Measurements from ENCODE around the gene FAM53A. TPM values are rescaled to one million over a fixed set of nuclear protein-coding genes. Genes with fewer than 3 reads are reported as not detected.
"Not testable (repeated sequence)": the region's sequence is repeated elsewhere in the genome, so short reads cannot be mapped to it uniquely, and the experiment has no call there.

The FAM53A gene
- total and polyA plus RNA-seq, 2 experiments from 2014 or later, result 4.7 to 6.8 TPM

- Histone ChIP-seq H3K79me2 (no peaks in the 10 kb centered on the region), H3K4me3 (no peak overlapping the region), H3K9me3 (ENCODE audit: low read depth) (no peaks in the 10 kb centered on the region), H3K36me3 (replicated peaks; ENCODE audit: insufficient read depth, low read depth) (no peaks in the 10 kb centered on the region), H4K20me1 (ENCODE audit: insufficient read depth, poor library complexity, severe bottlenecking) (no peaks in the 10 kb centered on the region), H2AFZ (no peak overlapping the region), H3K27me3 (no peaks in the 10 kb centered on the region), H3K27ac (no peak overlapping the region), H3K4me1 (ENCODE audit: insufficient read depth) (no peaks in the 10 kb centered on the region), H3K4me2 (no peak overlapping the region), H3K9me2 (replicated peaks; ENCODE audit: insufficient read depth) (no peaks in the 10 kb centered on the region)
- no peak for TF ChIP-seq EZH2phosphoT487 (IDR thresholded peaks at IDR 0.05; ENCODE audit: low read depth, severe bottlenecking, unreplicated experiment)
- no peak for TF ChIP-seq CTCF (IDR thresholded peaks at IDR 0.05; ENCODE audit: poor library complexity)
- no peak for TF ChIP-seq EZH2 (IDR thresholded peaks at IDR 0.05; ENCODE audit: borderline replicate concordance)
- 97% methylated on average over 20 of the region's 27 CpGs for WGBS (ENCODE audit: low lambda C conversion rate, missing lambda C conversion rate)
- no peak for DNase-seq (ENCODE audit: low spot score)
Observed at GRCh38 chr4:1609901-1610790, 74.0 kb downstream of the FAM53A start.

- 83% methylated on average over 17 of the region's 17 CpGs for WGBS (ENCODE audit: low lambda C conversion rate, missing lambda C conversion rate)
- H3K9me3 ChIP-seq (ENCODE audit: low read depth), result no peaks in the 10 kb centered on the region
Observed at GRCh38 chr4:1608821-1609500, 75.2 kb downstream of the FAM53A start.

GRCh38 chr4:1608196-1608820 lies 75.8 kb downstream of the FAM53A start:
- H3K79me2 ChIP-seq, result no peaks in the 10 kb centered on the region
- H3K4me2 ChIP-seq, result no peak overlapping the region
- H3K9me3 ChIP-seq (ENCODE audit: low read depth), result no peaks in the 10 kb centered on the region
- no peak overlapping the region for H3K4me3 ChIP-seq
- no peaks in the 10 kb centered on the region for H4K20me1 ChIP-seq (ENCODE audit: insufficient read depth, poor library complexity, severe bottlenecking)
- no peaks in the 10 kb centered on the region for H3K9me2 ChIP-seq (replicated peaks; ENCODE audit: insufficient read depth)
- DNase-seq (ENCODE audit: low spot score), result no peak
- H3K27ac ChIP-seq, result no peak overlapping the region
- WGBS (ENCODE audit: low lambda C conversion rate, missing lambda C conversion rate), result 83% methylated on average over 21 of the region's 24 CpGs
- H3K36me3 ChIP-seq (replicated peaks; ENCODE audit: insufficient read depth, low read depth), result no peaks in the 10 kb centered on the region
- no peaks in the 10 kb centered on the region for H3K27me3 ChIP-seq
- TF ChIP-seq CTCF (IDR thresholded peaks at IDR 0.05; ENCODE audit: poor library complexity) (no peak), EZH2phosphoT487 (IDR thresholded peaks at IDR 0.05; ENCODE audit: low read depth, severe bottlenecking, unreplicated experiment) (no peak), EZH2 (IDR thresholded peaks at IDR 0.05; ENCODE audit: borderline replicate concordance) (no peak)
- no peaks in the 10 kb centered on the region for H3K4me1 ChIP-seq (ENCODE audit: insufficient read depth)
- no peak overlapping the region for H2AFZ ChIP-seq

More at GRCh38 chr4:1608821-1609500, 75.2 kb downstream of the FAM53A start:
- H3K27me3 ChIP-seq, result no peaks in the 10 kb centered on the region
- DNase-seq (ENCODE audit: low spot score), result no peak
- no peaks in the 10 kb centered on the region for H3K79me2 ChIP-seq
- H3K4me3 ChIP-seq, result no peak overlapping the region
- no peak overlapping the region for H3K27ac ChIP-seq
- H3K9me2 ChIP-seq (replicated peaks; ENCODE audit: insufficient read depth), result no peaks in the 10 kb centered on the region
- H2AFZ ChIP-seq, result no peak overlapping the region
- no peak overlapping the region for H3K4me2 ChIP-seq
- H3K36me3 ChIP-seq (replicated peaks; ENCODE audit: insufficient read depth, low read depth), result no peaks in the 10 kb centered on the region
- TF ChIP-seq EZH2 (IDR thresholded peaks at IDR 0.05; ENCODE audit: borderline replicate concordance), result no peak
- no peak for TF ChIP-seq CTCF (IDR thresholded peaks at IDR 0.05; ENCODE audit: poor library complexity)
- TF ChIP-seq EZH2phosphoT487 (IDR thresholded peaks at IDR 0.05; ENCODE audit: low read depth, severe bottlenecking, unreplicated experiment), result no peak
- H3K4me1 ChIP-seq (ENCODE audit: insufficient read depth), result no peaks in the 10 kb centered on the region
- no peaks in the 10 kb centered on the region for H4K20me1 ChIP-seq (ENCODE audit: insufficient read depth, poor library complexity, severe bottlenecking)

GRCh38 chr4:1607436-1608195 lies 76.5 kb downstream of the FAM53A start:
- H3K4me1 ChIP-seq (ENCODE audit: insufficient read depth); H3K79me2 ChIP-seq; H3K27ac ChIP-seq; H3K9me3 ChIP-seq (ENCODE audit: low read depth); H3K36me3 ChIP-seq (replicated peaks; ENCODE audit: insufficient read depth, low read depth); H3K9me2 ChIP-seq (replicated peaks; ENCODE audit: insufficient read depth); H4K20me1 ChIP-seq (ENCODE audit: insufficient read depth, poor library complexity, severe bottlenecking); H3K27me3 ChIP-seq; H3K4me2 ChIP-seq; H3K4me3 ChIP-seq; H2AFZ ChIP-seq; DNase-seq (ENCODE audit: low spot score): not testable (repeated sequence)
- 94% methylated on average over 23 of the region's 23 CpGs for WGBS (ENCODE audit: low lambda C conversion rate, missing lambda C conversion rate)
